ENCODE results near the gene SCAMP3.
"Not testable (repeated sequence)": the region's sequence is repeated elsewhere in the genome, so short reads cannot be mapped to it uniquely, and the experiment has no call there.

The SCAMP3 gene

GRCh38 chr1:155226910-155227260, 35.3 kb downstream of the SCAMP3 start:
- DNase-seq, result no peak

GRCh38 chr1:155226188-155226909, 35.8 kb downstream of the SCAMP3 start:
- peak; percentile 89 for DNase-seq

DNA sequence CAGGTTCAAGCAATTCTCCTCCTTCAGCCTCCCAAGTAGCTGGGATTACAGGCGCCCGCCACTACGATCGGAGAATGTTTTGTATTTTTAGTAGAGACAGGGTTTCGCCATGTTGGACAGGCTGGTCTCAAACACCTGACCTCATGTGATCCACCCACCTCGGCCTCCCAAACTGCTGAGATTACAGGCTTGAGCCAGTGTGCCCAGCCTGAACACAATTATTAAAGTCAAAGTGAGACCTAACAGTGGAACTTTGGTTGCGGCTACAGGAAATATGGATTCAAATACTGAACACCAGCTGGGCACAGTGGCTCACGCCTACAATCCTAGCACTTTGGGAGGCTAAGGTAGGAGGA, 36.8 kb downstream of the SCAMP3 start:
- DNase-seq, result not testable (repeated sequence)

- no peak for DNase-seq
Measured at GRCh38 chr1:155223047-155223446, 39.1 kb downstream of the SCAMP3 start.

- not testable (repeated sequence) for DNase-seq
Measured at GRCh38 chr1:155220211-155220965, 41.8 kb downstream of the SCAMP3 start.

DNA sequence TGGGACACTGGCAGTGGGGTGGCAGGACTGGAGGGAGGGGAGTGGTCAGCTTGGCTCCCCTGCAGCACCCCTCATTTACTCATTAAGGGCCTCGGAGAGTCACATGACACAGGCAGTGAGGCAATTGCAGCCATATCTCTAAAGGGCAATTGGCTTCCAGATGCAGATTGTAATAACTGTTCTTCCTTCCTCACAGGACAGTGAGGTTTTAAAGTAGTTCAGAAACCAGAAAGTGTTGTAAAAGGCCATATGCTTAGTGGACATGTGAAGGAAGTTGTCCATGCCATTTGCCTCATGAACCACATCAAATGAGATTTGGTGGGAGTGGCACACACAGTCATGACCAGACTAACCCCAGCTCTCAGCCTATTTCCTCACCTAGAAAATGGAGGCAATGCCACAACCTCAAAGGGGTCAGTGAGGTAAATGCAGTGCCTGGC, 42.5 kb downstream of the SCAMP3 start:
- DNase-seq, result peak; percentile 57

GRCh38 chr1:155218854-155219591, 43.1 kb downstream of the SCAMP3 start:
- peak; percentile 46 for DNase-seq

GRCh38 chr1:155214702-155215101, 47.5 kb downstream of the SCAMP3 start:
- DNase-seq, result peak; percentile 60

- not testable (repeated sequence) for DNase-seq
Measured at GRCh38 chr1:155212051-155212440, 50.1 kb downstream of the SCAMP3 start.

DNA sequence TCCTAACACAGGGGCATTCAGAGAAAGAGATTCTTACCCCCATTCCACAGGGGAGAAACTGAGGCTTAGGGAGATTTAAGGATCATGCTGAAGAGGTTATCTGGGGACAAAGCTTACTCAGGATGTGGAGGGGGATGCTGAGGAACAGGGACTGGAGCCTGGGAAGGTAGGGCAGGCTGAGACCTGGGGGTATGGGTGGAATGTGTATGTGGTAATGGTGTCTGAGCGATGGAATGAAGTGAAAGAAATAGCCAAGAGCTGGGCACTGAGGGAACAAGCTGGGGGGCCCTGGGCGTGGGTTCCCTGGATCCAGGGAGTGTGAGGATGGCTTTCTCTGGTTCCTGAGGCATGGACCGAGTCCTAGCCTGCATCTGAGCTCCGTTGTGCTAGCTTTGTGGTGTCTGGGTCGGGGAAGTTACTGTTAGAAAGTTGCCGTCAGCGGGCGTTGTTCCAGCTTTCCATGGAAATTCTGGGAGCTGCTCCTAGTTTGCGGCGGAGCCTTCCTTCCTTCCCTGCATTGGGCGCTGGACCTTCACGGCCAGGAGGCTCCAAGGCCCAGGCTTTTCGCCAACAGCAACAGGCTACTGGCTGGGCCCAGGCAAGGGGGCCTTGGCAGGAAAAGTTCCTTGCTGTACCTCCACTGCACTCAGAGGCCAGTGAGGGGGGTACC, 50.6 kb downstream of the SCAMP3 start:
- not testable (repeated sequence) for DNase-seq

GRCh38 chr1:155210314-155211104, 51.7 kb downstream of the SCAMP3 start:
- DNase-seq, result no peak

- no peak for DNase-seq
Measured at GRCh38 chr1:155209312-155209721, 52.8 kb downstream of the SCAMP3 start.

DNA sequence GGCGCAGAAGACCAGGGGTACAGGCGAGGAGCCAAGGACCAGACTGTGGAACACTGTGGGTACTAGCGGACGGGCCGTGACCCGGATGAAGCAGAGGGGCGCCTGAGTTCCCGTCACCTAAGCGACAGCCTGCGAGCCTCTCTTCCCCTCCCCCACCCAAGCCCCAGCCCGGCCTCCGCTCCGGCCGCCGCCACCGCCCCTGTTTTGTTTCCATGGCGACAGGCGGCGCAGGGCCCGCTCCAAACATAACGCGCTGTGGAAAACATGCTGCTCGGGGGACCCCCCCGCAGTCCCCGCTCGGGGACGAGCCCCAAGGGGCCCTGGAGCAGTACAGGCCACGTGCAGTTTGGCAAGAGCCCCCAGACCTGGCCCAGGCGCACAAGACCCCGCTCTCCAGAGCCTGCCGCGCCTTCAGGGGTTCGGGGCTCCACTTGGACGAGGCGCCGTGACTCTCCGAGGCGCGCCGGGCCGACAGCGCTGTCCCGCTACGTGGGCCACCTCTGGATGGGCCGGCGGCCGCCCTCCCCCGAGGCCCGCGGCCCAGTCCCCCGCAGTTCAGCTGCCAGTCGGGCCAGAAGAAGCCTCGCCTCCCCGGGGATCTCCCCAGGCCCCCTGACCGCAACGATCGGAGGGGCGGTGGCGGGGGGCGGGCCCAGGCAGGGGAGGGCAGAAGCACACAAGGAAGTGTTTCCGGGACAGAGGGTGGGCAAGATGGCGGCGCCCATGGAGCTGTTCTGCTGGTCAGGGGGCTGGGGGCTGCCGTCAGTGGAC, 53.4 kb downstream of the SCAMP3 start, which contains the start of gene MTX1:
TSS of gene MTX1 (plus strand) at position 155 of the 771 bp plus-strand sequence. CDS start at position 265, 110 bp downstream.
- peak; percentile 95 for DNase-seq

- DNase-seq, result no peak
Measured at GRCh38 chr1:155207806-155208540, 54.2 kb downstream of the SCAMP3 start, which contains the start of gene THBS3. Gene THBS3 (minus strand): TSS chr1:155207897. CDS start chr1:155207876, 21 bp downstream.

GRCh38 chr1:155206891-155207805, 55.0 kb downstream of the SCAMP3 start:
- peak; percentile 94 for DNase-seq

All from CD4-positive, alpha-beta T cell treated with Interleukin-17A for 1 hour (primary cell).